ENCODE measurements around the gene UGT2A3. TPM values are rescaled to one million over a fixed set of nuclear protein-coding genes. Genes with fewer than 3 reads are reported as not detected.

UGT2A3 gene
- total and polyA plus RNA-seq, 2 of the 4 experiments (the other 2 are of a cell fraction), result not detected

GRCh38 chr4:68997040-68997439 lies 45.4 kb upstream of the UGT2A3 start:
- Histone ChIP-seq H3K56ac (ENCODE audit: extremely low read depth, insufficient read depth, low read length) (no peak overlapping the region), H4K8ac (ENCODE audit: low read depth in 2 of 2, low read length in 2 of 2) (no peak overlapping the region), H4K91ac (ENCODE audit: insufficient read depth, low read depth, low read length) (no peak overlapping the region), H3K4me1 (ENCODE audit: control insufficient read depth, insufficient read depth, low read length) (no peaks in the 10 kb centered on the region), H2BK120ac (ENCODE audit: low read depth, low read length) (no peak overlapping the region), H3K9me3 (ENCODE audit: control insufficient read depth, insufficient read depth, low read length) (no peaks in the 10 kb centered on the region), H2AFZ (replicated peaks; ENCODE audit: low read length, poor library complexity) (no peak overlapping the region), H3K79me1 (ENCODE audit: low read depth in 1 of 2, low read length in 2 of 2) (no peaks in the 10 kb centered on the region), H3K4me3 (ENCODE audit: insufficient read depth, low read depth, low read length) (no peak overlapping the region), H4K5ac (ENCODE audit: low read depth, low read length) (no peak overlapping the region), H3K27me3 (ENCODE audit: control insufficient read depth, insufficient read depth, low read length) (no peaks in the 10 kb centered on the region), H2BK5ac (ENCODE audit: low read depth, low read length, poor library complexity, severe bottlenecking) (no peak overlapping the region), H3K23ac (ENCODE audit: low read depth, low read length) (no peak overlapping the region), H2AK9ac (replicated peaks; ENCODE audit: low read depth, low read length, poor library complexity) (no peak overlapping the region), H2BK20ac (ENCODE audit: low read depth, low read length) (no peak overlapping the region), H2BK15ac (ENCODE audit: low read depth, low read length) (no peak overlapping the region), H2AK5ac (ENCODE audit: low read depth, low read length) (no peak overlapping the region), H3K4ac (ENCODE audit: low read depth, low read length) (no peak overlapping the region), H3K18ac (ENCODE audit: low read depth, low read length) (no peak overlapping the region), H3K4me2 (ENCODE audit: low read depth, low read length) (no peak overlapping the region), H3K9me1 (ENCODE audit: insufficient read depth, low read length) (no peaks in the 10 kb centered on the region), H4K20me1 (ENCODE audit: insufficient read depth, low read length) (no peaks in the 10 kb centered on the region), H3K36me3 (ENCODE audit: control insufficient read depth, insufficient read depth, low read length) (no peaks in the 10 kb centered on the region), H3K9ac (ENCODE audit: low read depth, low read length) (no peak overlapping the region), H3K27ac (ENCODE audit: insufficient read depth, low read length) (no peak overlapping the region), H3K14ac (replicated peaks; ENCODE audit: low read depth, low read length) (no peak overlapping the region)
- ATAC-seq (ENCODE audit: low read depth), result no peak
- dilution Hi-C loops (cut with HindIII; ENCODE audit: low sequenced_read_pairs, unreplicated experiment), result no loop called here
- WGBS, 2 experiments (ENCODE audit: extremely low coverage in 2 of 2, insufficient read length in 1 of 2), result 67% methylated on average over 1 of the region's 3 CpGs; no CpG with 5 or more reads in 1 of the 2 experiments
- intact Hi-C loops (cut with micrococcal nuclease), result no loop called here
- ChIA-PET CTCF (no interaction called here), POLR2A (ENCODE audit: unreplicated experiment) (no interaction called here)
- no peak for TF ChIP-seq RAD21 (IDR thresholded peaks at IDR 0.05; ENCODE audit: low read length)
- no peak for TF ChIP-seq FOS (IDR thresholded peaks at IDR 0.05; ENCODE audit: low read depth, low read length)
- no peak for TF ChIP-seq CTCF (conservative IDR thresholded peaks at IDR 0.05; ENCODE audit: low read depth, low read length)
- TF ChIP-seq RCOR1 (IDR thresholded peaks at IDR 0.05; ENCODE audit: insufficient replicate concordance, low read length), result no peak
- TF ChIP-seq SMC3 (IDR thresholded peaks at IDR 0.05; ENCODE audit: low read depth, low read length), result no peak
- no peak for TF ChIP-seq POLR2A (IDR thresholded peaks at IDR 0.05; ENCODE audit: low read depth, low read length)
- no peak for TF ChIP-seq CHD1 (IDR thresholded peaks at IDR 0.05; ENCODE audit: low read depth, low read length)
- BruUV-seq (replicated peaks), result no TSS peak
- in situ Hi-C loops (cut with MboI; ENCODE audit: low sequenced_read_pairs), result no loop called here
- no peak for DNase-seq
